Spleen (tissue), 7 donors: Measurements from ENCODE around the gene TSFM.

Experiments used
- CTCF ChIP-seq, 11 experiments: fragments of 200-600 bp in 7 of 11; fragments of 450-650 bp in 4 of 11; sonication (generic) in 4 of 11; IDR thresholded peaks in 8 of 11; conservative IDR thresholded peaks in 3 of 11; 1 replicate in 7 of 11; 2 replicates in 4 of 11; pipeline versions ENCODE4 v1.4.0 to v1.8.0; 2016 to 2021; ENCODE audit warnings: antibody characterized with exemption in 11 of 11, inconsistent platforms in 4 of 11, mild to moderate bottlenecking in 1 of 11
- POLR2A ChIP-seq, 3 donors: fragments of 450-650 bp; IDR thresholded peaks; one replicate each; pipeline ENCODE4 v1.5.1; 2017; ENCODE audit warnings: antibody characterized with exemption in 3 of 3, mild to moderate bottlenecking in 1 of 3
- POLR2AphosphoS5 ChIP-seq, 3 donors: sonication (generic); formaldehyde crosslinking; IDR thresholded peaks; one replicate each; pipeline ENCODE4 v1.5.1; 2017; ENCODE audit warnings: antibody characterized with exemption in 3 of 3
- donor health status: DM: no; HTN: no; CAD: no; lungs with moderate emphysema.
- donor health status: DM: no; HTN: no; CAD: no.
- donor health status: DM: no; HTN: no; CAD: no.

- TF ChIP-seq CTCF (IDR thresholded peaks at IDR 0.05 in 8 of 11, conservative IDR thresholded peaks at IDR 0.05 in 3 of 11) (no peak), POLR2AphosphoS5 (IDR thresholded peaks at IDR 0.05) (peak in 1 of 3 donors; percentile 13), POLR2A (IDR thresholded peaks at IDR 0.05) (no peak)
Observed at GRCh38 chr12:57829025-57829777, 46.6 kb downstream of the TSFM start.
